ENCODE data around the gene PPP5C. TPM values are rescaled to one million over a fixed set of nuclear protein-coding genes. Genes with fewer than 3 reads are reported as not detected.
A peak's percentile ranks its signal among the peaks of the same experiment; 100 is the strongest.

Gene PPP5C
- total and polyA plus RNA-seq, 11 donors: 64.9 to 115 (median 77.1) TPM

GRCh38 chr19:46385636-46386035, 38.7 kb downstream of the PPP5C start:
- ATAC-seq (no peak), DNase-seq (no peak)
- whole genome bisulfite sequencing, 4 donors: 87 to 90% (median 88%) methylated on average over 11 of the region's 11 CpGs
- H3K27ac ChIP-seq: no peak overlapping the region
- no peaks in the 10 kb centered on the region for H3K9me3 ChIP-seq
- intact Hi-C loops (cut with DNase I): no loop called here
- no peak for TF ChIP-seq CTCF (IDR thresholded peaks at IDR 0.05)
- TF ChIP-seq POLR2A (IDR thresholded peaks at IDR 0.05): no peak
- H3K4me1 ChIP-seq: peaks cover 0 to 20% (median 6%) of the 10 kb centered on the region in 12 donors
- H3K4me3 ChIP-seq: no peak overlapping the region
- H3K27me3 ChIP-seq: no peaks in the 10 kb centered on the region
- H3K36me3 ChIP-seq: peaks cover 0 to 89% (median 79%) of the 10 kb centered on the region in 9 donors

DNA sequence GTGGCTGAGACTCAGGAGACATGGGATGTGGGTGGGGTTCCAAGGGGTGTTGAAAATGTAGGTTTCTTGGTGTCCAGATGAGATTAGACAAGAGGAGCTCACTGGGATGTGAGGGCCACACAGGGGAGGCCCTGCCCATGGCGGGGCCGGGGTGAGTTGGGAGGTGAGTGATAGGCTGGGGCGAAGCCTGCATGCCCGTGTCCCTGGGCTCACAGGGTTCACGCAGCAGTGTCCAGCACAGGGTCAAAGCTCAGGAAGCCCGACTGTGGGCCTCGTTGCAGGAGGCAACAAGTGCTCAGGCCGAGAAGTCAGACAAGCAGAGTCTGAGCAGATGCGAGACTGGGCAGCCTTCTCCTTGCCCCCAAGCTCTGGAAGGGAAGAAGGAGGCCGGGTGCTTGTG, 39.3 kb downstream of the PPP5C start:
- Histone ChIP-seq H3K4me3 (no peak overlapping the region), H3K27me3 (no peaks in the 10 kb centered on the region), H3K36me3 (peaks cover 0 to 93% (median 79%) of the 10 kb centered on the region in 9 donors), H3K4me1 (peaks cover 0 to 20% (median 6%) of the 10 kb centered on the region in 12 donors), H3K27ac (no peak overlapping the region), H3K9me3 (no peaks in the 10 kb centered on the region)
- DNase-seq (no peak), ATAC-seq (no peak)
- TF ChIP-seq POLR2A (IDR thresholded peaks at IDR 0.05) (no peak), CTCF (IDR thresholded peaks at IDR 0.05) (no peak)
- intact Hi-C loops (cut with DNase I): no loop called here
- WGBS, 4 donors: 92 to 95% (median 94%) methylated on average over 9 to 10 of the region's 10 CpGs

- DNase-seq (peak in 1 of 5 donors; percentile 41), ATAC-seq (no peak)
- Histone ChIP-seq H3K9me3 (no peaks in the 10 kb centered on the region), H3K4me3 (no peak overlapping the region), H3K36me3 (peaks cover 0 to 88% (median 79%) of the 10 kb centered on the region in 9 donors), H3K27me3 (no peaks in the 10 kb centered on the region), H3K4me1 (peaks cover 0 to 20% (median 6%) of the 10 kb centered on the region in 12 donors), H3K27ac (no peak overlapping the region)
- intact Hi-C loops (cut with DNase I): no loop called here
- TF ChIP-seq CTCF (IDR thresholded peaks at IDR 0.05): no peak
- 94 to 96% (median 95%) methylated on average over 24 to 30 of the region's 30 CpGs for WGBS, 4 donors
These were observed 40.3 kb downstream of the PPP5C start for GRCh38 chr19:46386996-46387712.

DNA sequence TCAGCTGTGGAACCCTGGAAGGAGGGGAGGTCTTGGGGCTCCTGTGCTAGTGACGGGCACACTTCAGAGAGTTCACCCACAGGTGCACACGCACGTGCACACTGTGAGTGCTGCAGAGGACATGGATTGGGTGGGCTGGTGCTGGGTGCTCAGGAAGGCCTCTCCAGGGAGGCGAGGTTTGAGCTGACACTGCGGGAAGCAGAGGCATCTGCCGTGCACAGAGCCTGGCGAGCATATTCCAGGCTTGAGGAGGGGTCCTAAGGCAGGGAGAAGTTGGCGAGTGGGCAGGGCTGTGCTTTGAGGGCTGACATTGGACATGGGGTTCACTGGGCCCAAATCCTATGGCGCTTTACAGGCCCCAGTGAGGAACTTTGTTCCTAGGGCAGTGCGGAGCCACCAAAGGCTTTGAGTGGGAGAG, 40.8 kb downstream of the PPP5C start:
- intact Hi-C loops (cut with DNase I): no loop called here
- no peak for DNase-seq
- 93 to 97% (median 95%) methylated on average over 10 of the region's 10 CpGs for WGBS, 4 donors
- Histone ChIP-seq H3K4me3 (no peak overlapping the region), H3K4me1 (peaks cover 0 to 20% (median 6%) of the 10 kb centered on the region in 12 donors), H3K9me3 (no peaks in the 10 kb centered on the region), H3K27ac (no peak overlapping the region), H3K36me3 (peaks cover 0 to 87% (median 75%) of the 10 kb centered on the region in 9 donors), H3K27me3 (no peaks in the 10 kb centered on the region)
- TF ChIP-seq CTCF (IDR thresholded peaks at IDR 0.05): no peak
- no peak for TF ChIP-seq POLR2A (IDR thresholded peaks at IDR 0.05)
- ATAC-seq: no peak

All from heart left ventricle (tissue), 16 donors.